COLO668 (cell line): ENCODE measurements around the gene NRCAM.
A peak's percentile ranks its signal among the peaks of the same experiment; 100 is the strongest.
"Not testable (repeated sequence)": the region's sequence is repeated elsewhere in the genome, so short reads cannot be mapped to it uniquely, and the experiment has no call there.

Source experiments
- DNase-seq: peaks from one replicate; lab custom pipeline; 2025; ENCODE audit not compliant: unreplicated experiment; lab: John Stamatoyannopoulos, UW

NRCAM gene

GRCh38 chr7:108285003-108285368 lies 171.2 kb downstream of the NRCAM start:
- no peak for DNase-seq

GRCh38 chr7:108284349-108285002 lies 171.8 kb downstream of the NRCAM start:
- DNase-seq, result no peak

- DNase-seq, result no peak
Measured at GRCh38 chr7:108283252-108283651, 173.0 kb downstream of the NRCAM start.

- no peak for DNase-seq
Measured at GRCh38 chr7:108282427-108282996, 173.7 kb downstream of the NRCAM start.

- DNase-seq, result no peak
Measured at GRCh38 chr7:108280136-108280535, 176.1 kb downstream of the NRCAM start.

- DNase-seq, result no peak
Measured at GRCh38 chr7:108278776-108279175, 177.5 kb downstream of the NRCAM start.

- no peak for DNase-seq
Measured at GRCh38 chr7:108278281-108278680, 178.0 kb downstream of the NRCAM start.

- DNase-seq, result not testable (repeated sequence)
Measured at GRCh38 chr7:108274447-108274846, 181.8 kb downstream of the NRCAM start.

GRCh38 chr7:108272891-108273290 lies 183.3 kb downstream of the NRCAM start:
- DNase-seq, result not testable (repeated sequence)

GRCh38 chr7:108270385-108271015 lies 185.7 kb downstream of the NRCAM start:
- DNase-seq, result no peak

GRCh38 chr7:108268200-108268820 lies 187.9 kb downstream of the NRCAM start:
- DNase-seq, result no peak

GRCh38 chr7:108267615-108268014 lies 188.6 kb downstream of the NRCAM start:
- no peak for DNase-seq

GRCh38 chr7:108266491-108266890 lies 189.7 kb downstream of the NRCAM start:
- DNase-seq, result no peak

- no peak for DNase-seq
Measured at GRCh38 chr7:108266035-108266434, 190.2 kb downstream of the NRCAM start.

- DNase-seq, result no peak
Measured at GRCh38 chr7:108265007-108265406, 191.2 kb downstream of the NRCAM start.

GRCh38 chr7:108263425-108263824 lies 192.8 kb downstream of the NRCAM start:
- DNase-seq, result peak; percentile 52

- DNase-seq, result no peak
Measured at GRCh38 chr7:108261560-108262255, 194.5 kb downstream of the NRCAM start.

- DNase-seq, result not testable (repeated sequence)
Measured at GRCh38 chr7:108259447-108259846, 196.8 kb downstream of the NRCAM start.

GRCh38 chr7:108257954-108258353 lies 198.3 kb downstream of the NRCAM start:
- DNase-seq, result no peak

- DNase-seq, result no peak
Measured at GRCh38 chr7:108254259-108254658, 202.0 kb downstream of the NRCAM start.

GRCh38 chr7:108253275-108254044 lies 202.8 kb downstream of the NRCAM start:
- DNase-seq, result peak; percentile 49
